DND-41 (cell line): ENCODE data around the gene ABCA13.

Experiments used
- EZH2 ChIP-seq: IDR thresholded peaks from 3 replicates; pipeline ENCODE4 v1.6.1; 2012; ENCODE audit warnings: borderline replicate concordance, low read depth, mild to moderate bottlenecking, moderate library complexity, low read length, inconsistent platforms; ENCODE audit not compliant: severe bottlenecking
- TF ChIP-seq, protein P1 (sequence below): IDR thresholded peaks from 2 replicates; pipeline ENCODE4 v1.5.1; 2012; ENCODE audit warnings: borderline replicate concordance, low read length, moderate library complexity, mild to moderate bottlenecking; ENCODE audit not compliant: poor library complexity, severe bottlenecking; ENCODE audit errors: extremely low read depth

- TF ChIP-seq, protein P1, sequence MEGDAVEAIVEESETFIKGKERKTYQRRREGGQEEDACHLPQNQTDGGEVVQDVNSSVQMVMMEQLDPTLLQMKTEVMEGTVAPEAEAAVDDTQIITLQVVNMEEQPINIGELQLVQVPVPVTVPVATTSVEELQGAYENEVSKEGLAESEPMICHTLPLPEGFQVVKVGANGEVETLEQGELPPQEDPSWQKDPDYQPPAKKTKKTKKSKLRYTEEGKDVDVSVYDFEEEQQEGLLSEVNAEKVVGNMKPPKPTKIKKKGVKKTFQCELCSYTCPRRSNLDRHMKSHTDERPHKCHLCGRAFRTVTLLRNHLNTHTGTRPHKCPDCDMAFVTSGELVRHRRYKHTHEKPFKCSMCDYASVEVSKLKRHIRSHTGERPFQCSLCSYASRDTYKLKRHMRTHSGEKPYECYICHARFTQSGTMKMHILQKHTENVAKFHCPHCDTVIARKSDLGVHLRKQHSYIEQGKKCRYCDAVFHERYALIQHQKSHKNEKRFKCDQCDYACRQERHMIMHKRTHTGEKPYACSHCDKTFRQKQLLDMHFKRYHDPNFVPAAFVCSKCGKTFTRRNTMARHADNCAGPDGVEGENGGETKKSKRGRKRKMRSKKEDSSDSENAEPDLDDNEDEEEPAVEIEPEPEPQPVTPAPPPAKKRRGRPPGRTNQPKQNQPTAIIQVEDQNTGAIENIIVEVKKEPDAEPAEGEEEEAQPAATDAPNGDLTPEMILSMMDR = no peak
- TF ChIP-seq EZH2 = no peak
Observed at GRCh38 chr7:48244864-48245271, 73.6 kb downstream of the ABCA13 start.
